HG03280 (cell line): ENCODE data around the gene NRBF2.
"Not testable (repeated sequence)": the region's sequence is repeated elsewhere in the genome, so short reads cannot be mapped to it uniquely, and the experiment has no call there.

ENCODE experiments used
- ATAC-seq: cut with Tn5 transposase; IDR thresholded peaks from one replicate; pipeline ENCODE4 v1.9.1; 2021; ENCODE audit warnings: mild to moderate bottlenecking, moderate library complexity; ENCODE audit not compliant: unreplicated experiment

Gene NRBF2

DNA sequence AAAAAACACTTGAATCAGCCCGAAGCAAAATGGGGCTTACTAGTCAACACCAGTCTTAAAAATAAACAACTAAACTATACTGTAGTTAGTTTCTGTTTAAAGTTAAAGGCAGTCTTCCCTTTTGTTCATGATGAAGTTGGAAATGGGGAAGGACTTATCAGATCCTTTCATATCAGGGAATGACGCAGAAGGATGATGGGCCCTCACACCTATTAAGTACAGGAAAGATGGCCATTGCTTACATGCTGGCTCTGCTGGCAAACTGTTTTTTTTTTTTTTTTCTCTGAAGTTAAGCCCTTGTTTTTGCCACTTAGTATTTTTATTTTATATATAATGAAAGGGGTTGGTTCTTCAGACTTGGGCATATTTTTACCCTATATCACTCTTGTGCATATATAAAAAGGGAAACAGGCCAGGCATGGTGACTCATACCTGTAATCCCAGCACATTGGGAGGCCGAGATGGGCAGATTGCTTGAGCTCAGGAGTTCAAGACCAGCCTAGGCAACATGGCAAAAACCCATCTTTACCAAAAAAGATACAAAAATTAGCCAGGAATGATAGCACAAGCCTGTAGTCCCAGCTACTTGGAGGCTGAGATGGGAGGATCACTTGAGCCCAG is 16.6 kb upstream of the NRBF2 start:
- no peak for ATAC-seq

DNA sequence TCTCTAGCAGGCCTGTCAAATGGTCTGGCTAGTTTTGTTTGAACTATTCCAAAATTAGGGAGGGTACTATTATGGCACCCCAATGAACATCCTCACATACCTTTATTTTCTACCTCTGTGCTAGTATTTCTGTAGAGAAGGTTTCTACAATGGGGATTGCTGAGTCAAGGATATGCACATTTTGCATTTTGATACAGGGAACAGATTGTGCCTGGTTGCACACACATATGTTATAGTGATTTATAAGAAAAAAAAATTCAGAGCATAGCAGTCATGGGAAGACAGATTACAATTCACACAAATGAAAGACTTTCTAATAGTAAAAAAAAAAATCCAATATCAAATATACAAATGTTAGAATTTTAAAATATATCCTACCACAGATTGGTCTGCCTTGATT is 14.1 kb upstream of the NRBF2 start:
- ATAC-seq, result no peak

DNA sequence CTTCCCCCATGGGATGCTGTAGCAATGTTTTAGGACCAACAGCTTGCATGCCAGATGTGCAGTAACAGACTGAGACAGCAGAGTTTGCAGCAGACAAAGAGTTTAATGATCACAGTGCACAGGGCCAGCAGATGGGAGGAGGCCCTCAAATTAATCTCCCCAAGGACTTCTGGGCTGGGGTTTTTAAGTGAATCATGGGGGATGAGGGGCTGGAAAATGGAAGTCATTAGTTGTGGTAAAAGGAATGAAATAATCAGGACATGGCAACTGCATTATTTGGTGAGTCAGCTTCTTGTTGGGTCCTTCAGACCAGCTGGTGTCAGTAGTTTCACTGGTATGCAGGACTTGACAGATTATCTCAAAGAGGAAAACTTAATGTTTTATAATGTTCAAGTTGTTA is 12.6 kb upstream of the NRBF2 start:
- ATAC-seq, result no peak

DNA sequence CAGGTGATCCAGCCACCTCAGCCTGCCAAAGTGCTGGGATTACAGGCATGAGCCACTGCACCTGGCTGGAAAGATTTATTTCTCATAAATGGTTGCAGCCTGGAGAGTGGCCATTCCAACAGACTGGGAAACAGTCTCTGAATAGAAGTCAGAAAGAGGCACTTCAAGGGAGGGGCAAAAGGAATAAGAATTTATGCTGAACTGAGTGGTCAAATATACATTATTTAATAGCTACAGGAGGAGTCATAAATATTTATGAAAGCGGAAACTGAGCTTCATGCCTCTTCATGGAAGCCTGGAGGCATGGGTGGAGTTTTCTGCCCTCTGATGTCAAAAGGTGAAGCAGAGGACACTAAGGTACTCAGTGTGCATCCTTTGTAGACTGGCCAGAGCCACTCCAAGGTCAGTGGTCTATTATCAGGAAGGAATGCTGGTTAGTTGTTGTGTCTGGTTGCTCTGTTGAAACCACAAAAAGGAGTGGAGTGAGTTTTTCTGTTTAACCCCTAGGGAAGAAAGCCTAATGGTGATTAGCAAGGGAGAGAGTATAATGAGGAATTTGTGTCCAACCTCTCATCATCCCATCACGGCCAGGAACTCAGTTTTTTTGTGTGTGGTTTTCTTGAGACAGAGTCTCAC is 9.3 kb upstream of the NRBF2 start:
- ATAC-seq, result no peak

DNA sequence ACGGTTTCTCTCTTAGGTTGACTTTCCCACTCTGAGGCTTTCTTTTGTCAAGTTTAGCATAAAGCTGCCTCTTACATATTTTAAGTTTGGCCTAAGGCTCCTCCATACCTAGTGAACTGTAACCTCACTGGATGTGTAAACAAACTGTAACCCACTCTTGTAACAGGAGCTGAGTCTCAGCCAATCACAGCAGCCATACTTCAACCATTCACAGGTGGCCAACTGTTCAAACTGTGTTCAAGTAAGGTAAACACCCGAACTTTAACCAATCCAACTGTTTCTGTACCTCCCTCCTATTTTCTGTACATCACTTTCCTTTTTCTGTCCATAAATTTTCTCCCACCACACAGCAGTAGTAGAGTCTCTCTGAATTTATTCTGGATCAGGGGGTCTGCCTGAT is 7.7 kb upstream of the NRBF2 start:
- no peak for ATAC-seq

DNA sequence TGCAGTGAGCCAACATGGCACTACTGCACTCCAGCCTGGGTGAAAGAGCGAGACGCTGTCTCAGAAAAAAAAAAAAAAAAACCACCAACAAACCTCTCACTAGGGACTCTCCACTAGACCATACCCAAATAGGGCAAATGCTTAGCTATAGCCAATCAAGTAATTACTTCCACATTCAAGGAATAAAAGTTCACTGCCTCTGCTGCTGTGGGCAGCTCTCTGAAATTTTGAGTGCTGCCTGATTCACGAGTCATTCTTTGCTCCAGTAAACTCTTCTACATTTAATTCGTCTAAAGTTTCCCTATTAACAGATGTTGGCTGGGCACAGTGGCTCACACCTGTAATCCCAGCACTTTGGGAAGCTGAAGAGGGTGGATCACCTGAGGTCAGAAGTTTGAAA is 4.7 kb upstream of the NRBF2 start:
- ATAC-seq, result no peak

DNA sequence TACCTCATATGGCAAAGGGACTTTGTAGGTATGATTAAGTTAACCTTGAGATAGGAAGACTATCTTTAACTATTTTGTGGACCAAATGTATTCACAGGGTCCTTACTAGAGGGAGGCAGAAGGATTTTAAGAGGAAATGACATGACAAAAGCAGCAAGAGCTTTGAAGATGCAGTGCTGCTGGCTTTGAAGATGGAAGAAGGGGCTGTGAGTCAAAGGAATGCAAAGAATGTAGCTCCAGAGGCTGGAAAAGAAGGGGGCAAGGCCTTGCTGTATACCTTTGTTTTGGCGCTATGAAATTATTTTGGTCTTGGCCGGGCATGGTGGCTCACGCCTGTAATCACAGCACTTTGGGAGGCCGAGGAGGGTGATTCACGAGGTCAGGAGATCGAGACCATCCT is 3.2 kb upstream of the NRBF2 start:
- ATAC-seq, result no peak

DNA sequence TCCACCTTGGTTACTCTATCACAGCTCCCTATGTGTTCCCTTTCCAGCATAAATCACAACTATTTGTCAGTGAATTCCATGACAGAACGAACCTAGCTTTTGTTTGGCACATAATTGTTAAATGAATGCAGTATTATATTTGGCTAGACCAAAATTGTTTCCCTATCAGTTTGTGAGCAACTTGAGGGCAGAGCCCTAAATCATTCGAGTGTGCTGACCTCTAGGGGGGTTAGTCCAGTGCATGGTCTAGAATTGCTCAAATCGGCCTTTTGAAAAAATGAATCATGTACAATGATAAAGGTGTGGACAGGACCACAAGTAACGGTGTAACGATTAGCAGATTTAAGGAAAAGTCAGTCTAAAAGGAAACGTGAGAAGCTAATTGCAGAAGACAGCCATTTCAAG is 475 bp upstream of the NRBF2 start:
- ATAC-seq, result no peak

DNA sequence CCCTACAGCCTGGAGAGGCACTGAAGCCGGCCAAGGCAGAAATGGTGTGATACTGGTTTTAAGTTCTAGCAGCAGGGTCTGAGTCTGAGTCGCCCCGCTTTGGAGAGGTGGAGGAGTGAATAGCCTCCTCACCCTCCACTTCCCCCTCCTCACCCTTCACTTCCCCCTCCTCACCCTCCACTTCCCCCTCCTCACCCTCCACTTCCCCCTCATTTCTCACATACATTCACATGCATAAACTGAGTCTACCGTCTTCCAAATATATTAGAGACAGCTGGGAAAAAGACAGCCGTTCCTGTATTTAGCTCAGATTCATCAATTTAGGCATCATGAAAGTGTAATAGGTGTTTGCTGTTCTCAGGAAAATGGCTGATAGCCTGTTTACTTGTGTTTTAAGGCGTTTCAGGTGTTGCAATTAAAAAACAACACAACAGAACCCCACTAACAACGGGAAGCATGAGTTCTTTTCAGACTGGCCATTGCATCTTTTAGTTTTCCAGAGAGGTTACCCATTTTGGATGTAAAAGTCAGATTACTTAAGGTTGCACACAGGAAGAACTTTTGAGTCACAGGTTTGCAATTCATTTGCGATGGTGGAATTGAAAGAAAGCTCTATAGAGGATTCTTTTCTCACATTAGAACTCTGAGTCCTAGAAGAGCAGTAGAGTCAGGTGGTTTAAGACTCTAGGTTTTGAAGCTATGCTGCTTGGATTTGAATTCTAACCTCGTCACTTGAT is 861 bp downstream of the NRBF2 start:
- no peak for ATAC-seq

DNA sequence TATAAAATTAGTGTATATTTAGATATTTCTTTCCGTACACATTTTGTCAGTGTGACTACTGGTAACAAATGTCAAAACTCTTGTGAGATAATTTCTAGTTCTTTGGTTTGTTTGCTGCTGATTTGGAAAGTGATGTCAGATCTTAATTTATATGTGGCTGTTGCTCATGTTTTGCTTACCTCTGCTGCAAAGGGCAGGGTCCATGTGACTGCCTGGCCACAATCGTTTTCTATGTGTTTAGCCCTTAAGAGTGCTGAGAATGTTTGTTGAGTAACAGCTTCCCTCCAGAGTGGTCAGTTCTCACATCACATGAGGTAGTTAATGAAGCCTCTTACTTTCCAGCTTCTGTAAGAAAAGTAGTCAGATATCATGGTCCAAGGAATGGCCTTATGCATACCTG is 4.2 kb downstream of the NRBF2 start:
- ATAC-seq, result no peak

DNA sequence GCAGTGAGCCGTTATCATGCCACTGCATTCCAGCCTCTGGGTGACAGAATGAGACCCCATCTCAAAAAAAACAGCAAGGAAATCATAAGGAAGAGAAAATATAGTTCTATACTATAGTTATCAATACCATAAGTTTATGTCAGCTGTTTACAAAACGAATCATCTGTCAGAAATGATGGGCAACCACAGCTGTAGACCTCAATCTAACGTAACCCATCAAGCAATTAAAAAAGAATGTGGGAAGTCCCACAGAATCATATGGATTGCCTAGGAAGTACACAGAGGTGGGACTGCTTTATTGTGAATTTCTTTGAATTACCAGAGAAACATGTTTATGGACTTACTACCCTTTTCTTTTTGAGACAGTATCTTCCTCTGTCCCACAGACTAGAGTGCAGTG is 6.9 kb downstream of the NRBF2 start:
- no peak for ATAC-seq

DNA sequence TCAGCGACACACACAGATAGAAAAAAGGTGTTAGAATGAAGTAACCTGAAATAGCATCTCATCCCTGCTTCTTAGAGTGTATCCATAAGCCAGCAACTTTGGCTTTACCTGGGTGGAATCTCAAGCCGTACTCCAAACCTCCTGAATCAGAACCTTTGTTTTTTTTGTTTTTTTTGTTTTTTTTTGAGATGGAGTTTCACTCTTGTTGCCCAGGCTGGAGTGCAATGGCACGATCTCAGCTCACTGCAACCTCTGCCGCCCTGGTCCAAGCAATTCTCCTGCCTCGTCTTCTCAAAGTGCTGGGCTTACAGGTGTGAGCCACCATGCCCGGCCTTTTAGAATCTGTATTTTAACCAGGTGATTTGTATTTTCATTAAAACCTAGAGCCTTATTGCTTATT is 9.0 kb downstream of the NRBF2 start:
- no peak for ATAC-seq

DNA sequence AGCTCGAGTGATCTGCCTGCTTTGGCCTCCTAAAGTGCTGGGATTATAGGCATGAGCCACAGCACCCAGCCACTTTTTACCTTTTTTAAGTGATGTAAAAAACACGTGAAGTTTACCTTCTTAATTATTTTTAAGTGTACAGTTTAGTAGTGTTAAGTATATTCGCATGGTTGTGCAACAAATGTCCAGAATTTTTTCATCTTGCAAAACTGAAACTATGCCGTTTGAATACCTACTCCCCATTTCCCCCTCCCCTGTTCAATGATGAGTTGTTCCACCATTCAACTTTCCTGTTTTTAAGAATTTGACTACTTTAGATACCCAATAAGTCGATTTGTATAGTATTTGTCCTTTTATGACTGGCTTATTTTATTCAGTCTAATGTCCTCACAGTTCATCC is 10.9 kb downstream of the NRBF2 start:
- no peak for ATAC-seq

DNA sequence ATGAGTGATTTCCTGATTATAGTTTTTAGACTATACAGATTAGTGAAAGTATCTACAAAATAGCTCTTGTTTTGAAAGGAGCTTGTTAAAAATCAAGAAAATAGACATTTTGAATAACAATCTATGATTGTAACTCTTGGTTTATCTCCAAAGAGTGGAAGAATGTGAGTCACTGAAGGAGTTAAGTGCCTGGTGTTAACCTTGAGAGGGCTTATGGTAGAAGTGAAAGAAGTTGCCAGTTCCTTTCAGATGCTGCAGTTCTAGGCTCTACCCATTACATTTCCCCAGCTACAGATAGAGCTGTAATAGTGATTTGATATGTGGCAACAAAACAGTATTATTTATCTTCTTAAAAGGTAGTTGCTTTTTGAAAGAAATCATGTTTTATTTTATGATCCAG is 12.7 kb downstream of the NRBF2 start:
- ATAC-seq, result no peak

DNA sequence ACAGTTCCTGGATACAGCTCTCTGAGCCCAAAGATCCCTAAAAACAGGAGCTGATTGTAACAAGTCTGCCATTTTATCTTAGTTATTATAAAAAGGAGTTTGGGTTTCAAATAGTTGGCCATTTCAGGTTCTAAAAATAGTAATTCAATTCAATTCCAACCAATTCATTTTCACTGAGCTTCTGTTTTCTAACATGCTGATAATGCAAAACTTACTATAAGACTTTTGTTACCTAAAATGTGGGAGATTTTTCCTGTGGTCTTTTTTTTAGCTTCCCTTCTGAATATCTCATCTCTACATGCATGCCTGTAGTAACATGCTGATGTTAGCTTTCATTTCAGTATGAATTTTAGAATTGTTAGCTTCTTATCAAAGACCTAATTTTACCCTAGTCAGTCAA is 13.4 kb downstream of the NRBF2 start:
- ATAC-seq, result no peak

DNA sequence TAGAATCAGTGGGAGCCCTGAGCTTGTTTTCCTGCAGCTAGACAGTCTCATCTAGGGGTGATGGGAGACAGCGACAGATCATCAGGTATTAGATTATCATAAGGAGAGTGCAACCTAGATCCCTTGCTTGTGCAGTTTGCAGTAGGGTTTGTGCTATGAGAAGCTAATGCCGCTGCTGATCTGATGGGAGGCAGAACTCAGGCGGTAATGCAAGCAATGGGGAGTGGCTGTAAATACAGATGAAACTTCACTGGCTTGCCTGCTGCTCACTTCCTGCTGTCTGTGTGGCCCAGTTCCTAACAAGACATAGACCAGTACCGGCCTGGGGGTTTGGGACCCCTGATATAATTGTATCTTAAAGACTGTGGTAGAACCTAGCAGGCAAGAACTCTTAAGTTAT is 17.6 kb downstream of the NRBF2 start:
- no peak for ATAC-seq

DNA sequence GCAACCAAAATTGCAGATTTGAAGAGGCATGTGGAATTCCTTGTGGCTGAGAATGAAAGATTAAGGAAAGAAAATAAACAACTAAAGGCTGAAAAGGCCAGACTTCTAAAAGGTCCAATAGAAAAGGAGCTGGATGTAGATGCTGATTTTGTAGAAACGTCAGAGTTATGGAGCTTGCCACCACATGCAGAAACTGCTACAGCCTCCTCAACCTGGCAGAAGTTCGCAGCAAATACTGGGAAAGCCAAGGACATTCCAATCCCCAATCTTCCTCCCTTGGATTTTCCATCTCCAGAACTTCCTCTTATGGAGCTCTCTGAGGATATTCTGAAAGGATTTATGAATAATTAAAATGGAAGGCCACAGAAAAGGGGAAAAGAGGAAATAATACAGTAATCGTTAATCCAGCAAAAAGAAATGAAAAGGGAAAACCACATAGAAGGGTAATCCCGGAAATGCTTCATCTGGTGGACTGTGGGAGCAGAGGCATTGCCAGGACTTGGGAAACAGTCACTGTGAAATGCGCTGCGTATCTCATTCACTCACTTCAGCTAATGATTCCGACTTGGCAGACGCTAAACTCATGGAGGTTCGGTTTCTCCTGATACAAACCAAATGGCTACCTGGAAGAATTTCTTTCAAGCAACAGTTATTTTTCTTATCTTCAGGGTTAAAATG is 20.9 kb downstream of the NRBF2 start:
- not testable (repeated sequence) for ATAC-seq

DNA sequence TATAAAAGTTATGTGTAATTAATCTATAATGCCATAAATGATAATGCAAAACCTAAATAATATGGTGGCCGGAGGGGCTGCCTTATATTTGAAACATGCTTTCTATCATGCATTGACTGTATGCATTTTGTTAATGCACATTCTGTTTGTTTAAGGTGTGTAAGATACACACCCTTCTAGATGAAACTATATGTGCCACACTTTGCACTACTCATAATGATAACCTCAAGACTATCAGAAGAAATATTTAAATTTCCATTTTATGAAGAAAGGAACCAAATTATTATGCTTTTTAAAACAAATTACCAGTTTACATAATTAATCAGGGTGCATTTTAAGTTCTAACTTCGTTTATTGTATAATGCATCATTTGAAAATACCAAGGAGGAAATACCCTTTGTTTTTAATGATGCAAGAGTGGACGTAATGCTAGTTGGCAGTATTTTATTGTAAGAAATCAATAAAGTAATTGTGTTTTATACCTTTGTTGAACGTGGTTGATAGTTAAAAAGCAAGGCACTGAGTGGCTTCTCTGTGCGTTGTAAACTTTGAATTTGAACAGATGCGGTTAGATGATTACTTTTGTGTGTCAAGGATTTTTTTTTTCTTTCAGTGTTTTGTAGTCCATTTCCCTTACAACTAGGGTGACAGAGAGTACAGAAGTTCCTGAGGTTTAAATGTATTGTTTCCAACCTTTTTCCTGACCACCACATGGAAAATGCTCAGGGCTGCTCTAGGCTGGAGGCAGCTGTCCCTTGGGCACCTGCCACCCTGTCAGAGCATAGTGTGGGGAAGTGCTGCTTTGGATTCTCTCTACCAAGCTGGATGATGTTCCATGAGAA is 21.6 kb downstream of the NRBF2 start:
- no peak for ATAC-seq

DNA sequence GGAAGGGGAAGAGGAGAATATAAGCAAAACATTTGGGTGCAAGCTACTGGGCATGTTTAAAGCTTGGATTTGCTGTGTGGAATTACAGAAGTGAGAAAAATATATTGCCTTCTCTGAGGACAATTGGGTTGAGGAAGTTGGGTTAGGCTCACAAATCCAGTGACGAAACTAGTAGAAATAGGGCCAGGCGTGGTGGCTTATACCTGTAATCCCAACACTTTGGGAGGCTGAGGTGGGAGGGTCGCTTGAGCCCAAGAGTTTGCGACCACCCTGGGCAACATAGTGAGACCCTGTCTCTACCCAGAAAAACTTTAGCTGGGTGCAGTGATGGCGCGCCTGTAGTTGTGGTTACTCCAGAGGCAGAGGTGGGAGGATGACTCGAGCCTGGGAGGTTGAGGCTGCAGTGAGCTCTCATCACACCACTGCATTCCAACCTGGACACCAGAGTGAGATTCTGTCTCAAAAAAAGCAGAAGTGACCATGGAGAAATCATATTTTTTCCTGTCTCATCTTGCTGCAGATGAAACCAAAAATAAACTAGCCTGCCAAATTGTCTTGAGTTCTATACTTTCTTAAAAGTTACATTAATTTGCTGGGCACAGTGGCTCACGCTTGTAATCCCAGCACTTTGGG is 22.4 kb downstream of the NRBF2 start:
- no peak for ATAC-seq

DNA sequence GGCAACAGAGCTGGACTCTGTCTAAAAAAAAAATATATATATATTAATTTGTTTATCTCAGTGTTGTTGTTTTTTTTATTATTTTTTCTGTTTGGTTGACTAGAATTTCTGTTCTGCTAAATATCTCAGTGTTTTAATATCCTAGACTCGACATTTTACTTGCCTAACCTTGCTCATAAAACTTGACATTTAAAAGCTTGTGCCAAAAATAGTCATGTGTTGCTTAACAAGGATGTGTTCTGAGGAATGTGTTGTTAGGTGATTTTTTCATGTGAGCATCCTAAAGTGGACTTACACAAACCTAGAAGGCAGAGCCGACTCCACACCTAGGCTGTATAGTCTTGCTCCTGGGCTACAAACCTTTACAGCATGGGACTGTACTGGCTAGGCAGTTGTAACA is 23.1 kb downstream of the NRBF2 start:
- no peak for ATAC-seq
